OCI-LY7 (cell line): Measurements from ENCODE around the gene PPP1R16B.

Source experiments
- EZH2phosphoT487 ChIP-seq: fragments of 200-600 bp; sonication (generic); IDR thresholded peaks from 2 replicates; pipeline ENCODE4 v1.6.1; 2018; ENCODE audit warnings: low read depth, borderline replicate concordance, mild to moderate bottlenecking, mixed run types, antibody characterized with exemption, low read length, moderate library complexity, mixed read lengths
- TF ChIP-seq, protein P1 (sequence below): fragments of 200-600 bp; sonication (generic); conservative IDR thresholded peaks from 2 replicates; pipeline ENCODE4 v1.5.1; 2014; ENCODE audit warnings: mild to moderate bottlenecking, antibody characterized with exemption, low read length, moderate library complexity, mixed read lengths

DNA sequence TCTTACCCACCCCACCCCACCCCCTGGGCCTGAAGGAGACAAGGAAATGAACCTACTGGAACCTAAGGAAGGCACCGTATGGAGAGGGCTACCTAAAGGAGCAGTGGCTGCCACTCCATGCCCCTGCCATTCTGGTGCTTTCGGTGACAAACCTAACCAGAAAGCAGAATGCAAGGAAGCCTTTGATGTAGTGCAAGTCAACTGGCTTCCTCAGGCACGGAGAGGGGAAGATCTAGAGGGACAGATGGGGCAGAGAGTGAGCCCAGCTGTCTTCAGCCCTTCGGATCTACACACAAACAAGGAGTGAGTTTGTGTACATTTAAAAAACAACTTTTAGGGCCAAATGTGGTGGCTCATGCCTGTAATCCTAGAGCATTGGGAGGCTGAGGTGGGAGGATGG, 39.5 kb downstream of the PPP1R16B start:
- TF ChIP-seq, protein P1, sequence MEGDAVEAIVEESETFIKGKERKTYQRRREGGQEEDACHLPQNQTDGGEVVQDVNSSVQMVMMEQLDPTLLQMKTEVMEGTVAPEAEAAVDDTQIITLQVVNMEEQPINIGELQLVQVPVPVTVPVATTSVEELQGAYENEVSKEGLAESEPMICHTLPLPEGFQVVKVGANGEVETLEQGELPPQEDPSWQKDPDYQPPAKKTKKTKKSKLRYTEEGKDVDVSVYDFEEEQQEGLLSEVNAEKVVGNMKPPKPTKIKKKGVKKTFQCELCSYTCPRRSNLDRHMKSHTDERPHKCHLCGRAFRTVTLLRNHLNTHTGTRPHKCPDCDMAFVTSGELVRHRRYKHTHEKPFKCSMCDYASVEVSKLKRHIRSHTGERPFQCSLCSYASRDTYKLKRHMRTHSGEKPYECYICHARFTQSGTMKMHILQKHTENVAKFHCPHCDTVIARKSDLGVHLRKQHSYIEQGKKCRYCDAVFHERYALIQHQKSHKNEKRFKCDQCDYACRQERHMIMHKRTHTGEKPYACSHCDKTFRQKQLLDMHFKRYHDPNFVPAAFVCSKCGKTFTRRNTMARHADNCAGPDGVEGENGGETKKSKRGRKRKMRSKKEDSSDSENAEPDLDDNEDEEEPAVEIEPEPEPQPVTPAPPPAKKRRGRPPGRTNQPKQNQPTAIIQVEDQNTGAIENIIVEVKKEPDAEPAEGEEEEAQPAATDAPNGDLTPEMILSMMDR = no peak
- no peak for TF ChIP-seq EZH2phosphoT487
